Neural progenitor cell (in vitro differentiated cells): Measurements from ENCODE around the gene TMEFF2. TPM values are rescaled to one million over a fixed set of nuclear protein-coding genes. Genes with fewer than 3 reads are reported as not detected.

ENCODE experiments used
- DNase-seq: peaks from one replicate; pipeline ENCODE4 v3.0.0-alpha.2; 2016; ENCODE audit warnings: low spot score
- H2AFZ ChIP-seq: fragments of 200-600 bp; sonication (generic); replicated peaks from 2 replicates; pipeline ENCODE4 v1.6.1; 2016; ENCODE audit warnings: antibody characterized with exemption
- H3F3A ChIP-seq: fragments of 200-600 bp; sonication (generic); 2 replicates; pipeline ENCODE4 v1.6.1; 2016; ENCODE audit warnings: antibody characterized with exemption, low read depth
- H3K27ac ChIP-seq: fragments of 200-600 bp; sonication (generic); 2 replicates; pipeline ENCODE4 v1.5.1; 2016; ENCODE audit warnings: mild to moderate bottlenecking
- H3K27me3 ChIP-seq: fragments of 200-600 bp; sonication (generic); 2 replicates; pipeline ENCODE4 v1.6.1; 2016; ENCODE audit warnings: mild to moderate bottlenecking, moderate library complexity
- H3K36me3 ChIP-seq: fragments of 200-600 bp; sonication (generic); 2 replicates; pipeline ENCODE4 v1.5.1; 2016
- H3K4me1 ChIP-seq: fragments of 200-600 bp; sonication (generic); 2 replicates; pipeline ENCODE4 v1.6.1; 2016; ENCODE audit warnings: mixed run types
- H3K4me2 ChIP-seq: fragments of 200-600 bp; sonication (generic); 2 replicates; pipeline ENCODE4 v1.6.1; 2016
- H3K4me3 ChIP-seq: fragments of 200-600 bp; sonication (generic); 2 replicates; pipeline ENCODE4 v1.5.1; 2016
- H3K79me2 ChIP-seq: fragments of 200-600 bp; sonication (generic); 2 replicates; pipeline ENCODE4 v1.6.1; 2016; ENCODE audit warnings: low read depth
- H3K9ac ChIP-seq: fragments of 200-600 bp; sonication (generic); 2 replicates; pipeline ENCODE4 v1.6.1; 2016
- H3K9me3 ChIP-seq: fragments of 200-600 bp; sonication (generic); 2 replicates; pipeline ENCODE4 v1.5.1; 2016; ENCODE audit warnings: low read depth
- H4K20me1 ChIP-seq: fragments of 200-600 bp; sonication (generic); 2 replicates; pipeline ENCODE4 v1.6.1; 2016; ENCODE audit warnings: low read depth
- H3K27ac Mint-ChIP-seq: 3 replicates; pipeline ENCODE4 v1.8.0; 2021; ENCODE audit warnings: mixed read lengths
- H3K27me3 Mint-ChIP-seq: 2 replicates; pipeline ENCODE4 v1.8.0; 2022; ENCODE audit warnings: low read depth, mild to moderate bottlenecking, inconsistent platforms, moderate library complexity, mixed read lengths; ENCODE audit not compliant: insufficient read depth
- H3K36me3 Mint-ChIP-seq: 3 replicates; pipeline ENCODE4 v1.8.0; 2021; ENCODE audit warnings: mixed read lengths
- H3K4me1 Mint-ChIP-seq: 3 replicates; pipeline ENCODE4 v1.8.0; 2021; ENCODE audit warnings: mixed read lengths
- H3K4me3 Mint-ChIP-seq: 3 replicates; pipeline ENCODE4 v1.8.0; 2021; ENCODE audit warnings: mild to moderate bottlenecking, moderate library complexity, mixed read lengths
- H3K9me3 Mint-ChIP-seq: 3 replicates; pipeline ENCODE4 v1.8.0; 2020; ENCODE audit warnings: mixed read lengths
- EZH2 ChIP-seq: fragments of 200-600 bp; sonication (generic); IDR thresholded peaks from 2 replicates; pipeline ENCODE4 v1.6.1; 2017; ENCODE audit warnings: antibody characterized with exemption, mild to moderate bottlenecking, moderate library complexity
- EZH2phosphoT487 ChIP-seq: fragments of 200-600 bp; sonication (generic); IDR thresholded peaks from 2 replicates; pipeline ENCODE4 v1.6.1; 2017; ENCODE audit warnings: antibody characterized with exemption
- total RNA-seq: library from RNA; depleted of rRNA; stranded (reverse); fragments of >200 nt; gene quantifications from 2 replicates; pipeline ENCODE4 v1.2.3, GENCODE V29; 2015; ENCODE audit warnings: low replicate concordance
- TF ChIP-seq, protein P1 (sequence below): fragments of 200-600 bp; sonication (generic); IDR thresholded peaks from 2 replicates; pipeline ENCODE4 v1.5.1; 2017; ENCODE audit warnings: antibody characterized with exemption, mild to moderate bottlenecking

Gene TMEFF2
- total RNA-seq, 1 donor from 2014 or later: 1.7 TPM

DNA sequence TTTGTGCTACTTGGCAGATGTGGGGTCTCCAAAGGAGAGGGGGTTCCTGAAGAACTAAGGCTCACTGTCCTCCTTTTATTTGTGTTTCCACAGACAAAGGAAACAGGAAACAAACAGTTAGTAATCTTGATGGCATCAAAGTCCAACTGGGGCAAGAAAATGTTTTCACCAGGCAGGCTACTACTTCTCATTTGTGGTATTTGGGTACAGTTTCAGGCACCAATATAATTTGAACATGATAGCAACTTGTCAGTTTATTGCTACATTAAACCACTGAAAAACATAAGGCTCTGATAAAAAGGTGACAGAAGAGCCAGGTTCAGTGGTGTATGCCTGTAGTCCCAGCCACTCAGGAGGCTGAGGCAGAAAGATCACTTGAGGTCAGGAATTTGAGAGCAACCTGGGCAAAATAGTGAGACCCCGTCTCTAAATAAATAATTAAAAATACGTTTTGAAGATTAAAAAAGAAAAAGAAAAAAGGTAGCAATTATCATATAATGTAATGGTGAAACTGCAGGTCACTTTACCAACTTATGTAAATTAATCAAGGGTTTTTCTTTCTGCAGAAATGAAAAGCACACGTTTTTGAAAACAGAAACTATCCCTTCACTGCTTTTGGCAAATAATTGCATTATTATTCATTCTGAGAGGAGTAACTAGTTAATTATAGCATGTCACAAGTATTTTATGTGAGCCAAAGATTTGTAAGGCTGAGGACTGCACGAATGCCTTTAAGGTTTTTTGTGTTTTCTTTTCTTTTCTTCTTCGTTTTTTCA lies 190.4 kb downstream of the TMEFF2 start:
- Histone ChIP-seq H3F3A (no peaks in the 10 kb centered on the region), H3K9ac (no peak overlapping the region), H3K4me3 (no peak overlapping the region), H3K79me2 (no peaks in the 10 kb centered on the region), H3K9me3 (no peaks in the 10 kb centered on the region), H3K27ac (no peak overlapping the region), H3K27me3 (no peaks in the 10 kb centered on the region), H3K4me1 (no peaks in the 10 kb centered on the region), H4K20me1 (no peaks in the 10 kb centered on the region), H3K4me2 (no peak overlapping the region), H2AFZ (no peak overlapping the region), H3K36me3 (no peaks in the 10 kb centered on the region)
- TF ChIP-seq, protein P1, sequence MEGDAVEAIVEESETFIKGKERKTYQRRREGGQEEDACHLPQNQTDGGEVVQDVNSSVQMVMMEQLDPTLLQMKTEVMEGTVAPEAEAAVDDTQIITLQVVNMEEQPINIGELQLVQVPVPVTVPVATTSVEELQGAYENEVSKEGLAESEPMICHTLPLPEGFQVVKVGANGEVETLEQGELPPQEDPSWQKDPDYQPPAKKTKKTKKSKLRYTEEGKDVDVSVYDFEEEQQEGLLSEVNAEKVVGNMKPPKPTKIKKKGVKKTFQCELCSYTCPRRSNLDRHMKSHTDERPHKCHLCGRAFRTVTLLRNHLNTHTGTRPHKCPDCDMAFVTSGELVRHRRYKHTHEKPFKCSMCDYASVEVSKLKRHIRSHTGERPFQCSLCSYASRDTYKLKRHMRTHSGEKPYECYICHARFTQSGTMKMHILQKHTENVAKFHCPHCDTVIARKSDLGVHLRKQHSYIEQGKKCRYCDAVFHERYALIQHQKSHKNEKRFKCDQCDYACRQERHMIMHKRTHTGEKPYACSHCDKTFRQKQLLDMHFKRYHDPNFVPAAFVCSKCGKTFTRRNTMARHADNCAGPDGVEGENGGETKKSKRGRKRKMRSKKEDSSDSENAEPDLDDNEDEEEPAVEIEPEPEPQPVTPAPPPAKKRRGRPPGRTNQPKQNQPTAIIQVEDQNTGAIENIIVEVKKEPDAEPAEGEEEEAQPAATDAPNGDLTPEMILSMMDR: no peak
- no peak overlapping the region for H3K4me3 Mint-ChIP-seq
- no peak overlapping the region for H3K27ac Mint-ChIP-seq
- DNase-seq: no peak
- H3K4me1 Mint-ChIP-seq: peaks cover 22% of the 10 kb centered on the region
- H3K9me3 Mint-ChIP-seq: no peaks in the 10 kb centered on the region
- H3K27me3 Mint-ChIP-seq: no peaks in the 10 kb centered on the region
- no peaks in the 10 kb centered on the region for H3K36me3 Mint-ChIP-seq

DNA sequence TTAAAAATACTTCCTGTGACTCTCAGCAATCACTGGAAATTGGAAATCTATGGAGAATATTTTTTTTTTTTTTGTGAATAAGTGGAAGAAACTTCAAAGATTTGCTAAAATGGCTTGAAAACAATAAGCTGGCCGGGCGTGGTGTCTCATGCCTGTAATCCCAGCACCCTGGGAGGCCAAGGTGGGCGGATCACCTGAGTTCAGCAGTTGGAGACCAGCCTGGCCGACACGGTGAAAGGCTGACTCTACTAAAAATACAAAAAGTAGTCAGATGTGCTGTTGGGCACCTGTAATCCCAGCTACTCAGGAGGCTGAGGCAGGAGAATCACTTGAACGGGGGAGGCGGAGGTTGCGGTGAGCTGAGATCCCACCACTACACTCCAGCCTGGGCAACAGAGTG lies 192.3 kb downstream of the TMEFF2 start:
- Histone ChIP-seq H3K27ac (no peak overlapping the region), H3K4me1 (no peaks in the 10 kb centered on the region), H3K4me2 (no peak overlapping the region), H3K4me3 (no peak overlapping the region), H4K20me1 (no peaks in the 10 kb centered on the region), H3K27me3 (no peaks in the 10 kb centered on the region), H3K36me3 (no peaks in the 10 kb centered on the region), H2AFZ (no peak overlapping the region), H3K79me2 (no peaks in the 10 kb centered on the region), H3F3A (no peaks in the 10 kb centered on the region), H3K9me3 (no peaks in the 10 kb centered on the region), H3K9ac (no peak overlapping the region)
- no peak overlapping the region for H3K4me3 Mint-ChIP-seq
- no peaks in the 10 kb centered on the region for H3K9me3 Mint-ChIP-seq
- no peaks in the 10 kb centered on the region for H3K27me3 Mint-ChIP-seq
- DNase-seq: no peak
- H3K4me1 Mint-ChIP-seq: peaks cover 14% of the 10 kb centered on the region
- H3K36me3 Mint-ChIP-seq: no peaks in the 10 kb centered on the region
- TF ChIP-seq, protein P1: no peak
- no peak for TF ChIP-seq EZH2phosphoT487
- TF ChIP-seq EZH2: no peak
- H3K27ac Mint-ChIP-seq: no peak overlapping the region

DNA sequence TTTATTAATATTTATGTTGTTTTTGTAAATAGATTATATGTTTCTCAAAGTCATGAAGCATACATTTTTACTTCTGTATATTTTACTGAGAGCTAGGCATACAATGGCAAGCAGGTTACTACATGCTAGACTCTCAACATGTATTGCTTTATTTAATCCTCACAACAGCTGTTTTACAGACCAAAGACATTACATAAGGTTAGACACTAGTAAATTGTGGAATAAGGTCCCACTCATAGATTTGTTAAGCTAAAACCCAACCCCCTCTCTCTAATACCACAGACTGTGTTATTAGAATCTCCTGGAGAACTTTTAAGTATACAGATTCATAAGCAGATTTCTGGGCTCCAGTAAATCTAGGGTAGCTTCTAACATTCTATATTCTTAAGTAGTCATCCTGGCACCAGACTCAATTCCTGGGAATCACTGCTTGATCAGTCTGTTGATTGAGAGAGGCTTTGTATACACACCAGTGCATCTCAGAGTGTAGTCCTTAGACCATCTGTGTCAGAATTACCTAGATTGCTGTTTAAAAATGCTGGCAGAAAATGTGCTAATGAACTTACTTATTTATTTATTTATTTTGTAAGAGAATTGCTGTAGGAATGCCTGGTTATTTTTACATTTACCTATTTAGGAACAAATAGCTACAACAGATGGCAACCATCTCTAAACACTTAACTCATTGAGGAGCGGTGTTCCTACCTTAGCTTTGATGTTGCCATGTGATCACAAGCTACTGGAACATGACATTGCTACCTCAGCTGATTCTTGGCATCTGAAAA lies 194.3 kb downstream of the TMEFF2 start:
- Histone ChIP-seq H3K4me1 (no peaks in the 10 kb centered on the region), H4K20me1 (no peaks in the 10 kb centered on the region), H3K9ac (no peak overlapping the region), H3K27me3 (no peaks in the 10 kb centered on the region), H3K79me2 (no peaks in the 10 kb centered on the region), H3K4me2 (no peak overlapping the region), H2AFZ (no peak overlapping the region), H3K9me3 (no peaks in the 10 kb centered on the region), H3F3A (no peaks in the 10 kb centered on the region), H3K27ac (no peak overlapping the region), H3K4me3 (no peak overlapping the region), H3K36me3 (no peaks in the 10 kb centered on the region)
- H3K27ac Mint-ChIP-seq: no peak overlapping the region
- H3K9me3 Mint-ChIP-seq: no peaks in the 10 kb centered on the region
- H3K27me3 Mint-ChIP-seq: no peaks in the 10 kb centered on the region
- H3K4me1 Mint-ChIP-seq: peaks cover 12% of the 10 kb centered on the region
- TF ChIP-seq, protein P1: no peak
- no peak for TF ChIP-seq EZH2
- no peaks in the 10 kb centered on the region for H3K36me3 Mint-ChIP-seq
- H3K4me3 Mint-ChIP-seq: no peak overlapping the region
- no peak for DNase-seq
